Fibroblast of mammary gland (primary cell): ENCODE results near the gene AGR3.

ENCODE experiments used
- DNase-seq: peaks from one replicate; pipeline ENCODE4 v3.0.0-alpha.2; 2010; ENCODE audit warnings: low read depth
- H3K4me3 ChIP-seq: 2 replicates; pipeline ENCODE4 v1.5.1; 2011; ENCODE audit warnings: low read depth, mild to moderate bottlenecking, low read length, moderate library complexity; ENCODE audit not compliant: control insufficient read depth
- CTCF ChIP-seq: conservative IDR thresholded peaks from 2 replicates; pipeline ENCODE4 v1.5.1; 2011; ENCODE audit warnings: low read depth, low read length, inconsistent platforms; ENCODE audit not compliant: control insufficient read depth, insufficient read depth

AGR3 gene

GRCh38 chr7:16881844-16882243 is at the start of gene AGR3:
Gene AGR3, minus strand, starts transcription at chr7:16881983. Its CDS starts 3,365 bp downstream, at chr7:16878618.
- TF ChIP-seq CTCF: no peak
- DNase-seq: no peak
- H3K4me3 ChIP-seq: no peak within 1 kb of the TSS

- no peak for TF ChIP-seq CTCF
- no peak for DNase-seq
- H3K4me3 ChIP-seq: no peak overlapping the region
These were observed 49.2 kb upstream of the AGR3 start for GRCh38 chr7:16930946-16931345.

- H3K4me3 ChIP-seq: no peak overlapping the region
- no peak for TF ChIP-seq CTCF
- DNase-seq: no peak
These were observed 47.5 kb upstream of the AGR3 start for GRCh38 chr7:16929146-16929762.

- TF ChIP-seq CTCF: no peak
- DNase-seq: no peak
- H3K4me3 ChIP-seq: no peak overlapping the region
These were observed 45.1 kb upstream of the AGR3 start for GRCh38 chr7:16926861-16927260.

DNA sequence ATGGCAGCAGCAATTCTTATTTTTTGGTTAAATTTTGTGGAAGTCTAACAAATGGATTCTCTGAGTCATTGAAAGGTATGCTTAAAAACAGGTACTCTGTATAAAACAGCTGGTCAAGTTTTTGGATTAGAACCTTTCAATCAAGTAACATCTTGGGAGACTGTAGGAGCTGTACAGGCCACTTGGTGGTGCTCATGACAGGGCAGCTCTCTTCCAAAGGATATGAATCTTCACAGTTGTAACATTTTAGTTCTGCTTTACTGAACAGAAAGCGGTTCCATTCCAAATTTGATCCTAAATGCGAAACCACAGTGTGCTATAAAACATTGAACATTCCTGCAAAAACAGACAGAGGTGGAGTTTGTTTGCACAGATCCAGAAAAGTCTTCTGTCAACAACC is 44.5 kb upstream of the AGR3 start:
- TF ChIP-seq CTCF: peak; percentile 89
- DNase-seq: peak; percentile 69

DNA sequence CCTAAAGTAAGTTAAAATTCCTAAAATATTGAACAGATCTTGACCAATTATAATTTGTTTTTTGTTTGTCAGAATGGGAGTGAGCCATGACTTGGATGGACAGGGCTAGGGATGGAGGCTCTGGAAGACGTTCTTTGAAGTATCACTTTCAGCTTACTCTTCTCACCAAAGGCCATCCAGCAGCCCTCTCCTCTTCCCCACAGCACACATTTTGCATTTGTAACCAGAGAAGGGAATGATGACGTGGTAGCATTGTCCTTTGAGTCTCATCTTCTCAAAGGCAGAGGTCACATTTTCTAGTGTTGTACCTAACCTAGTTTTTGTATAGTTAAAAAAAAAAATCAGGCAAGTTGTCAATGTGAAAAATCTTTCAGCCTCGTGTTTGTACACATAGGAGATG is 43.8 kb upstream of the AGR3 start:
- TF ChIP-seq CTCF: no peak
- DNase-seq: no peak
- H3K4me3 ChIP-seq: no peak overlapping the region

More for the DNA sequence above, 44.5 kb upstream of the AGR3 start:
- no peak overlapping the region for H3K4me3 ChIP-seq

DNA sequence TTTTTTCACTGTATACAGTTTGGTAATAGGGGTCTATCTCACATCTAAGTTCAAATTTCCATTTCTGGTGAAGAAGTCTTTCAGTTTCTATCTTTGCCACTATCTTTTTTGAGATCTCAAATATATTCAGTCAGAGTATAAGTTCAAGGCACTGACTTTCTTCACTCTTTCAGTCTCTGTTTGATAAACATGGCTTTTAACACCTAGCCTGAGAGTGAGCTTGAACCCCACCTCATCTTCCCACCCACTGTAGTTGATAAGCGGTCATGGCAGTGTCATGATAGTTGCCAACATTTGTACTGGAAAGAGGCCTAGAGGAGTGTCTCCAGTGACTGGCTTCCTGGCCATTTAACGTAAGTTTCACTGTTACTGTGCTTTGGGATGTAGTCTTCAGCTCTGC is 41.2 kb upstream of the AGR3 start:
- TF ChIP-seq CTCF: no peak
- no peak for DNase-seq
- no peak overlapping the region for H3K4me3 ChIP-seq
